Middle frontal gyrus (tissue), 1 donor: ENCODE data around the gene MYH4.

Experiments used
- DNase-seq: peaks from one replicate; pipeline ENCODE4 v3.0.0-alpha.2; 2015; ENCODE audit warnings: low spot score; ENCODE audit errors: extremely low spot score

The MYH4 gene

GRCh38 chr17:10421900-10422542 is 47.3 kb downstream of the MYH4 start, which contains the start of gene MYH8:
Gene MYH8 (minus strand): TSS chr17:10421950. CDS start chr17:10420227, 1,723 bp downstream.
- no peak for DNase-seq

- DNase-seq, result no peak
These were observed 48.1 kb downstream of the MYH4 start for GRCh38 chr17:10421211-10421610.

- DNase-seq, result no peak
These were observed 48.5 kb downstream of the MYH4 start for GRCh38 chr17:10420811-10421210.

- DNase-seq, result no peak
These were observed 51.9 kb downstream of the MYH4 start for GRCh38 chr17:10417431-10417830.

- no peak for DNase-seq
These were observed 54.2 kb downstream of the MYH4 start for GRCh38 chr17:10415161-10415560.

GRCh38 chr17:10403589-10403988 is 65.8 kb downstream of the MYH4 start:
- no peak for DNase-seq

- no peak for DNase-seq
These were observed 71.0 kb downstream of the MYH4 start for GRCh38 chr17:10398352-10398751.

GRCh38 chr17:10396524-10397163 is 72.7 kb downstream of the MYH4 start:
- DNase-seq, result no peak

- DNase-seq, result no peak
These were observed 75.0 kb downstream of the MYH4 start for GRCh38 chr17:10394201-10394887.
